Neural cell (in vitro differentiated cells): ENCODE measurements around the gene MCM3AP. TPM values are rescaled to one million over a fixed set of nuclear protein-coding genes. Genes with fewer than 3 reads are reported as not detected.
A peak's percentile ranks its signal among the peaks of the same experiment; 100 is the strongest.

ENCODE experiments used
- H2AFZ ChIP-seq: fragments of 200-600, 300-800 bp; sonication (generic), shearing (Covaris generic); 2 replicates; pipeline ENCODE4 v1.6.0; 2014; ENCODE audit warnings: low read depth, mild to moderate bottlenecking, antibody characterized with exemption, low read length, moderate library complexity
- H3F3A ChIP-seq: fragments of 200-600 bp; shearing (Covaris generic); 2 replicates; pipeline ENCODE4 v1.6.1; 2016; ENCODE audit warnings: mild to moderate bottlenecking, moderate library complexity, mixed read lengths, antibody characterized with exemption, low read length; ENCODE audit not compliant: insufficient read depth, poor library complexity, severe bottlenecking
- H3K27ac ChIP-seq: fragments of 200-600, 300-800 bp; sonication (generic), shearing (Covaris generic); 2 replicates; pipeline ENCODE4 v1.5.1; 2014; ENCODE audit warnings: mild to moderate bottlenecking, low read length, moderate library complexity
- H3K27me3 ChIP-seq: fragments of 300-800, 200-600 bp; sonication (generic), shearing (Covaris generic); 2 replicates; pipeline ENCODE4 v1.6.0; 2014; ENCODE audit warnings: mild to moderate bottlenecking, low read depth, low read length, moderate library complexity; ENCODE audit not compliant: insufficient read depth
- H3K36me3 ChIP-seq: fragments of 300-800, 200-600 bp; sonication (generic), shearing (Covaris generic); 2 replicates; pipeline ENCODE4 v1.5.1; 2014; ENCODE audit warnings: mild to moderate bottlenecking, antibody characterized with exemption, low read length, moderate library complexity; ENCODE audit not compliant: insufficient read depth
- H3K4me2 ChIP-seq: fragments of 300-800, 200-600 bp; sonication (generic), shearing (Covaris generic); 2 replicates; pipeline ENCODE4 v1.6.0; 2014; ENCODE audit warnings: mild to moderate bottlenecking, low read length
- H3K4me3 ChIP-seq: fragments of 300-800, 200-600 bp; sonication (generic), shearing (Covaris generic); 2 replicates; pipeline ENCODE4 v1.5.1; 2014; ENCODE audit warnings: mild to moderate bottlenecking, low read length, moderate library complexity
- H3K79me2 ChIP-seq: fragments of 200-600 bp; shearing (Covaris generic); replicated peaks from 2 replicates; pipeline ENCODE4 v1.6.0; 2014; ENCODE audit warnings: mild to moderate bottlenecking, low read length, moderate library complexity; ENCODE audit not compliant: insufficient read depth
- H3K9ac ChIP-seq: fragments of 300-800, 200-600 bp; sonication (generic), shearing (Covaris generic); 2 replicates; pipeline ENCODE4 v1.6.1; 2016; ENCODE audit warnings: mild to moderate bottlenecking, low read length, mixed read lengths
- H3K9me2 ChIP-seq: fragments of 200-600 bp; shearing (Covaris generic); 2 replicates; pipeline ENCODE4 v1.6.1; 2016; ENCODE audit warnings: mild to moderate bottlenecking, low read length, mixed read lengths; ENCODE audit not compliant: insufficient read depth
- H3K9me3 ChIP-seq: fragments of 200-600, 300-800 bp; sonication (generic), shearing (Covaris generic); 2 replicates; pipeline ENCODE4 v1.6.1; 2016; ENCODE audit warnings: mild to moderate bottlenecking, mixed run types, low read length, moderate library complexity, mixed read lengths
- H4K20me1 ChIP-seq: fragments of 200-600 bp; shearing (Covaris generic); 2 replicates; pipeline ENCODE4 v1.6.1; 2016; ENCODE audit warnings: mild to moderate bottlenecking, mixed run types; ENCODE audit not compliant: insufficient read depth
- EP300 ChIP-seq: fragments of 450-650 bp; conservative IDR thresholded peaks from 2 replicates; pipeline ENCODE4 v1.6.1; 2014; ENCODE audit warnings: antibody characterized with exemption, mild to moderate bottlenecking, moderate library complexity; ENCODE audit not compliant: poor library complexity, severe bottlenecking
- EZH2 ChIP-seq: fragments of 200-600, 300-800 bp; shearing (Covaris generic), sonication (generic); IDR thresholded peaks from 2 replicates; pipeline ENCODE4 v1.6.1; 2014; ENCODE audit warnings: antibody characterized with exemption, low read length, borderline replicate concordance, mild to moderate bottlenecking; ENCODE audit not compliant: insufficient read depth, poor library complexity, severe bottlenecking
- MXI1 ChIP-seq: fragments of 450-650 bp; conservative IDR thresholded peaks from 2 replicates; pipeline ENCODE4 v1.6.1; 2014; ENCODE audit warnings: antibody characterized with exemption, mild to moderate bottlenecking; ENCODE audit not compliant: poor library complexity, severe bottlenecking
- POLR2AphosphoS5 ChIP-seq: IDR thresholded peaks from 2 replicates; pipeline ENCODE4 v1.6.1; 2012
- RAD21 ChIP-seq: fragments of 450-650 bp; conservative IDR thresholded peaks from 2 replicates; pipeline ENCODE4 v1.6.1; 2014; ENCODE audit warnings: antibody characterized with exemption, mild to moderate bottlenecking, moderate library complexity
- SMC3 ChIP-seq: fragments of 450-650 bp; conservative IDR thresholded peaks from 2 replicates; pipeline ENCODE4 v1.6.1; 2014; ENCODE audit warnings: antibody characterized with exemption, mild to moderate bottlenecking, moderate library complexity; ENCODE audit not compliant: poor library complexity
- TAF1 ChIP-seq: IDR thresholded peaks from 2 replicates; pipeline ENCODE4 v1.6.1; 2012; ENCODE audit warnings: low read depth
- polyA plus RNA-seq: library from polyadenylated mRNA; depleted of rRNA; stranded (reverse); fragments of >200 nt; gene quantifications from 2 replicates; pipeline ENCODE4 v1.2.3, GENCODE V29; 2014
- TF ChIP-seq, protein P1 (sequence below): fragments of 450-650 bp; IDR thresholded peaks from 2 replicates; pipeline ENCODE4 v1.5.1; 2014; ENCODE audit warnings: antibody characterized with exemption, mild to moderate bottlenecking, moderate library complexity; ENCODE audit not compliant: poor library complexity, severe bottlenecking
- TF ChIP-seq, protein P2 (sequence below): IDR thresholded peaks from 2 replicates; pipeline ENCODE4 v1.6.1; 2012; ENCODE audit warnings: borderline replicate concordance

The MCM3AP gene
- polyA plus RNA-seq, 1 donor from 2014 or later: 74.2 TPM

DNA sequence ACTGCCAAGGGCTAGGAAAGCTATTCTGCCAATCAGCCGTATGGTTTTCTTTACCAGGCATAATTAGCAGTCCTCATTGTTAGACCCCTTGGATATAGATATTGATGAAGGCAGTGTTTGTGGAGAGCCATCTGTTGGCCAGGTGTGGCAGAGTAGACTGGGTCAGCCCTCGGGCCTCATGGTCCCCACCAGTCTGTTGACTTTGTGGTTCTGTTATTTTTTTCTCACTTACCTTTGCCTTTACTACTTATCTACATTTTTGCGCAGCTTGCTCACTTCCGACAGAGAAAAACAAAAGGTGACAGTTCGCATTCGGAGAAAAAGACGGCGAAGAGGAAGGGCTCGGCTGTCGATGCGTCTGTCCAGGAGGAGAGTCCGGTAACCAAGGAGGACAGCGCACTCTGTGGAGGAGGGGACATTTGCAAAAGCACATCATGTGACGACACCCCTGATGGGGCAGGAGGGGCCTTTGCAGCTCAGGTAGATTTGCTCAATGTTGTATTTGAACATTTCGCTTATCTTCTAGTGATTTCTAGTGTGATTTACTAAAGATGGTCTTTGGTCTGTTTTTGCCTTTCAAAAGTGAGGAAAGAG, 40.8 kb upstream of the MCM3AP start:
- Histone ChIP-seq H3K36me3 (no peaks in the 10 kb centered on the region), H3K27ac (peak overlapping the region; percentile 74), H3K4me3 (peak overlapping the region; percentile 83), H3K9me3 (no peaks in the 10 kb centered on the region), H2AFZ (no peak overlapping the region), H4K20me1 (no peaks in the 10 kb centered on the region), H3K79me2 (peaks cover 47% of the 10 kb centered on the region), H3K9me2 (no peaks in the 10 kb centered on the region), H3K9ac (no peak overlapping the region), H3K27me3 (no peaks in the 10 kb centered on the region), H3F3A (no peaks in the 10 kb centered on the region), H3K4me2 (peak overlapping the region; percentile 49)
- no peak for TF ChIP-seq SMC3
- TF ChIP-seq EP300: no peak
- TF ChIP-seq, protein P1, sequence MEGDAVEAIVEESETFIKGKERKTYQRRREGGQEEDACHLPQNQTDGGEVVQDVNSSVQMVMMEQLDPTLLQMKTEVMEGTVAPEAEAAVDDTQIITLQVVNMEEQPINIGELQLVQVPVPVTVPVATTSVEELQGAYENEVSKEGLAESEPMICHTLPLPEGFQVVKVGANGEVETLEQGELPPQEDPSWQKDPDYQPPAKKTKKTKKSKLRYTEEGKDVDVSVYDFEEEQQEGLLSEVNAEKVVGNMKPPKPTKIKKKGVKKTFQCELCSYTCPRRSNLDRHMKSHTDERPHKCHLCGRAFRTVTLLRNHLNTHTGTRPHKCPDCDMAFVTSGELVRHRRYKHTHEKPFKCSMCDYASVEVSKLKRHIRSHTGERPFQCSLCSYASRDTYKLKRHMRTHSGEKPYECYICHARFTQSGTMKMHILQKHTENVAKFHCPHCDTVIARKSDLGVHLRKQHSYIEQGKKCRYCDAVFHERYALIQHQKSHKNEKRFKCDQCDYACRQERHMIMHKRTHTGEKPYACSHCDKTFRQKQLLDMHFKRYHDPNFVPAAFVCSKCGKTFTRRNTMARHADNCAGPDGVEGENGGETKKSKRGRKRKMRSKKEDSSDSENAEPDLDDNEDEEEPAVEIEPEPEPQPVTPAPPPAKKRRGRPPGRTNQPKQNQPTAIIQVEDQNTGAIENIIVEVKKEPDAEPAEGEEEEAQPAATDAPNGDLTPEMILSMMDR: no peak
- no peak for TF ChIP-seq MXI1
- no peak for TF ChIP-seq TAF1
- TF ChIP-seq POLR2AphosphoS5: no peak
- no peak for TF ChIP-seq EZH2
- no peak for TF ChIP-seq RAD21
- TF ChIP-seq, protein P2, sequence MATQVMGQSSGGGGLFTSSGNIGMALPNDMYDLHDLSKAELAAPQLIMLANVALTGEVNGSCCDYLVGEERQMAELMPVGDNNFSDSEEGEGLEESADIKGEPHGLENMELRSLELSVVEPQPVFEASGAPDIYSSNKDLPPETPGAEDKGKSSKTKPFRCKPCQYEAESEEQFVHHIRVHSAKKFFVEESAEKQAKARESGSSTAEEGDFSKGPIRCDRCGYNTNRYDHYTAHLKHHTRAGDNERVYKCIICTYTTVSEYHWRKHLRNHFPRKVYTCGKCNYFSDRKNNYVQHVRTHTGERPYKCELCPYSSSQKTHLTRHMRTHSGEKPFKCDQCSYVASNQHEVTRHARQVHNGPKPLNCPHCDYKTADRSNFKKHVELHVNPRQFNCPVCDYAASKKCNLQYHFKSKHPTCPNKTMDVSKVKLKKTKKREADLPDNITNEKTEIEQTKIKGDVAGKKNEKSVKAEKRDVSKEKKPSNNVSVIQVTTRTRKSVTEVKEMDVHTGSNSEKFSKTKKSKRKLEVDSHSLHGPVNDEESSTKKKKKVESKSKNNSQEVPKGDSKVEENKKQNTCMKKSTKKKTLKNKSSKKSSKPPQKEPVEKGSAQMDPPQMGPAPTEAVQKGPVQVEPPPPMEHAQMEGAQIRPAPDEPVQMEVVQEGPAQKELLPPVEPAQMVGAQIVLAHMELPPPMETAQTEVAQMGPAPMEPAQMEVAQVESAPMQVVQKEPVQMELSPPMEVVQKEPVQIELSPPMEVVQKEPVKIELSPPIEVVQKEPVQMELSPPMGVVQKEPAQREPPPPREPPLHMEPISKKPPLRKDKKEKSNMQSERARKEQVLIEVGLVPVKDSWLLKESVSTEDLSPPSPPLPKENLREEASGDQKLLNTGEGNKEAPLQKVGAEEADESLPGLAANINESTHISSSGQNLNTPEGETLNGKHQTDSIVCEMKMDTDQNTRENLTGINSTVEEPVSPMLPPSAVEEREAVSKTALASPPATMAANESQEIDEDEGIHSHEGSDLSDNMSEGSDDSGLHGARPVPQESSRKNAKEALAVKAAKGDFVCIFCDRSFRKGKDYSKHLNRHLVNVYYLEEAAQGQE: no peak

DNA sequence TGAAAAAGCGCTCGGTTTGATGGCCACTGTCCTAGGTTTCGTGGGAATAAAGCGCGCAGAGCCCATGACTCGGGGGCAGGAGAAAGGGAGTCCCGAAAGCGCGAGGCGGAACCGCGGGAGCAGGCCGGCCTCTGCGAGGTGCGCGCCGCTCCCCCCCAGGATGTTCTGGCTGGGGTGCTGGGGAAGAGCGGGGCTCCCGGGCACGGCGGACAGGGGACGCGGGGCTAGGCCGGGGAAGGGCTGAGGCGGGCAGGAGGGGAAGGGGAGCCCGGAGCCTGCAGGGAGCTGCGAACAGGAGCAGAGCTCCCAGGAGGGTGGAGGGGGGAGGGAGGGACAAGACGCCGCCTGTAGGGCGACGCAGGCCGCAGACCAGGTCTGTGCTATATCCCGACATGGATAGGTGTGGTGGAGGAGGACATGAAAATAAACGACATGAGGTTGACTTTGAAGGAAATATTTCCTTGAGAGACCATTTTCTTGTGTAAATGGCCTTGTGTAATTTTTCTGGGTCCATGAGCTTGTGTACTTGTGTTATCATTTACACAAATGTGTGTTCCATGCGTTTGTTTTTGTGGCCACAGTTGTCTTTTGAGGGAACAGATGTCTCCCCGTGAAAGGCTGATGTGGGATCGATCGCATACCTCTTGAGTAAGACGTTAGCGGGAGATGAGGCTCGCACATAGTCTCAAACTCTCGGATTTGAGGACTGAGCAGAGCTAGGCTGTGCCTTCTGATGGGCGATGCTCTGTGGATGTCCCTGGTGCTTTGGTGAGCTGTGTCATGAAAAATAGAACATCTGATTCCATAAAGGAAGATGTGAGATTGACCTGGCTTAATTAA, 39.9 kb upstream of the MCM3AP start:
- peak overlapping the region; percentile 85 for H3K9ac ChIP-seq
- no peaks in the 10 kb centered on the region for H3F3A ChIP-seq
- no peaks in the 10 kb centered on the region for H4K20me1 ChIP-seq
- no peaks in the 10 kb centered on the region for H3K27me3 ChIP-seq
- peak overlapping the region; percentile 83 for H3K4me3 ChIP-seq
- H3K9me2 ChIP-seq: no peaks in the 10 kb centered on the region
- peak overlapping the region; percentile 74 for H3K27ac ChIP-seq
- H3K79me2 ChIP-seq: peaks cover 49% of the 10 kb centered on the region
- H2AFZ ChIP-seq: peak overlapping the region; percentile 56
- H3K36me3 ChIP-seq: no peaks in the 10 kb centered on the region
- peak overlapping the region; percentile 49 for H3K4me2 ChIP-seq
- H3K9me3 ChIP-seq: no peaks in the 10 kb centered on the region
- TF ChIP-seq RAD21 (peak; percentile 12), POLR2AphosphoS5 (peak; percentile 18), EP300 (no peak), EZH2 (no peak), TAF1 (peak; percentile 54), MXI1 (peak; percentile 60), SMC3 (peak; percentile 8)
- TF ChIP-seq, protein P2: no peak
- TF ChIP-seq, protein P1: no peak
